Progenitor cell of endocrine pancreas (in vitro differentiated cells): ENCODE data around the gene OR7G3. TPM values are rescaled to one million over a fixed set of nuclear protein-coding genes. Genes with fewer than 3 reads are reported as not detected.

Experiments
- DNase-seq: peaks from one replicate; pipeline ENCODE4 v3.0.0; 2021; ENCODE audit warnings: low spot score; ENCODE audit not compliant: unreplicated experiment
- H3K27ac Mint-ChIP-seq: 2 replicates; pipeline ENCODE4 v1.8.0; 2021; ENCODE audit warnings: mild to moderate bottlenecking, moderate library complexity, mixed read lengths
- H3K27me3 Mint-ChIP-seq: 2 replicates; pipeline ENCODE4 v1.8.0; 2021; ENCODE audit warnings: mixed read lengths
- H3K36me3 Mint-ChIP-seq: 2 replicates; pipeline ENCODE4 v1.8.0; 2022; ENCODE audit warnings: mixed read lengths; ENCODE audit not compliant: insufficient read depth
- H3K4me1 Mint-ChIP-seq: 2 replicates; pipeline ENCODE4 v1.8.0; 2021; ENCODE audit warnings: low read depth, mixed read lengths
- H3K4me3 Mint-ChIP-seq: 2 replicates; pipeline ENCODE4 v1.8.0; 2021; ENCODE audit warnings: low read depth, mild to moderate bottlenecking, moderate library complexity, mixed read lengths
- H3K9me3 Mint-ChIP-seq: 2 replicates; pipeline ENCODE4 v1.8.0; 2021; ENCODE audit warnings: low read depth, mixed read lengths
- CTCF ChIP-seq: fragments of 200-600 bp; sonication (generic); IDR thresholded peaks from one replicate; pipeline ENCODE4 v1.5.0; 2021; ENCODE audit warnings: antibody characterized with exemption, mild to moderate bottlenecking; ENCODE audit not compliant: unreplicated experiment
- total RNA-seq: library from RNA; stranded (reverse); gene quantifications from 2 replicates; pipeline ENCODE4 v1.2.1, GENCODE V29; 2021

OR7G3 gene
- total RNA-seq, 1 donor from 2014 or later, result not detected

- TF ChIP-seq CTCF, result no peak
- H3K27ac Mint-ChIP-seq, result no peak overlapping the region
- no peak overlapping the region for H3K4me3 Mint-ChIP-seq
- H3K36me3 Mint-ChIP-seq, result peaks cover 88% of the 10 kb centered on the region
- no peaks in the 10 kb centered on the region for H3K27me3 Mint-ChIP-seq
- peaks cover 71% of the 10 kb centered on the region for H3K9me3 Mint-ChIP-seq
- H3K4me1 Mint-ChIP-seq, result no peaks in the 10 kb centered on the region
- DNase-seq, result no peak
Observed at GRCh38 chr19:9149997-9150396, 23.2 kb upstream of the OR7G3 start.

DNA sequence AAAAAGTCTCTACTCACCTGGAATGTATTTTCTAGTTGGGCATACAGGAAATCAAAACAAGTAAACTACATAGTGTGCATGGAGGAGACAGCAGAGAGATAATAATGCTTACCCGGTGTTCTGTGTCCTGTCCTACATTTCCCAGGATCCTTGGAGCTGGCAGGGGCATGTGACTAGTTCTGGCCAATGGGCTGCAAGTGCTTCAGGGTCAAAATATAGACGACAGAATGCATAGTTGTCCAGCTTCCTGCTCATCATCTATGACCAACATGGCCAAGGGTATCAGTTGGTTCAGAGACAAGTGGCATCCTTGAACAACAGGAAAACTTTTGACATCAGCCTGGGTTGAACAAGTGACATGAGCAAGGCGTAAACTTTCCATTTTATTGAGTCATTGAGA is 21.9 kb upstream of the OR7G3 start:
- H3K4me1 Mint-ChIP-seq, result no peaks in the 10 kb centered on the region
- no peaks in the 10 kb centered on the region for H3K27me3 Mint-ChIP-seq
- no peak for DNase-seq
- TF ChIP-seq CTCF, result no peak
- no peak overlapping the region for H3K27ac Mint-ChIP-seq
- H3K36me3 Mint-ChIP-seq, result peaks cover 88% of the 10 kb centered on the region
- H3K4me3 Mint-ChIP-seq, result no peak overlapping the region
- peaks cover 68% of the 10 kb centered on the region for H3K9me3 Mint-ChIP-seq

GRCh38 chr19:9146882-9147281 is 20.1 kb upstream of the OR7G3 start:
- Mint-ChIP-seq H3K36me3 (peaks cover 84% of the 10 kb centered on the region), H3K9me3 (peaks cover 61% of the 10 kb centered on the region), H3K4me1 (no peaks in the 10 kb centered on the region), H3K27ac (peak overlapping the region; percentile 33), H3K27me3 (no peaks in the 10 kb centered on the region), H3K4me3 (no peak overlapping the region)
- TF ChIP-seq CTCF, result no peak
- DNase-seq, result no peak

DNA sequence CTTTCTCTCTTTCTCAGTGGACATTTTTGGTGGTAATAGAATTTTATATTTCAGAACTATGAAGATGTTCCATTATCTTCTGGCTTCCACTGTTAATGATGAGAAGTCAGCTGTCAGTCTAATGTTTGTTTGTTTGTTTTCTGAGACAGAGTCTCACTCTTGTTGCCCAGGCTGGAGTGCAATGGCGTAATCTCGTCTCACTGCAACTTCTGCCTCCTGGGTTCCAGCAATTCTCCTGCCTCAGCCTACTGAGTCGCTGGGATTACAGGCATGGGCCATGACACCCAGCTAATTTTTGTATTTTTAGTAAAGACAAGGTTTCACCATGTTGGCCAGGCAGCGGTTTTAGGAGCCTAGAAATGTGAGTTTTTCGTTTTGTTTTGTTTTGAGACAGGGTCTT is 18.2 kb upstream of the OR7G3 start:
- no peak overlapping the region for H3K4me3 Mint-ChIP-seq
- H3K9me3 Mint-ChIP-seq, result peaks cover 43% of the 10 kb centered on the region
- no peak overlapping the region for H3K27ac Mint-ChIP-seq

GRCh38 chr19:9140159-9140874 is 13.6 kb upstream of the OR7G3 start, which contains the start of gene ZNF317:
TSS of gene ZNF317 (plus strand) at chr19:9140397. CDS start at chr19:9156017, 15,620 bp downstream.
- Mint-ChIP-seq H3K9me3 (peaks cover 13% of the 10 kb centered on the region), H3K27me3 (no peaks in the 10 kb centered on the region), H3K4me1 (peaks cover 6% of the 10 kb centered on the region), H3K27ac (peak within 1 kb of the TSS; percentile 100), H3K4me3 (peak within 1 kb of the TSS; percentile 98), H3K36me3 (peaks cover 33% of the 10 kb centered on the region)
- no peak for TF ChIP-seq CTCF
- peak; percentile 71 for DNase-seq

More for the DNA sequence above, 18.2 kb upstream of the OR7G3 start:
- no peak for DNase-seq
- no peaks in the 10 kb centered on the region for H3K27me3 Mint-ChIP-seq
- peaks cover 72% of the 10 kb centered on the region for H3K36me3 Mint-ChIP-seq
- no peak for TF ChIP-seq CTCF
- peaks cover 6% of the 10 kb centered on the region for H3K4me1 Mint-ChIP-seq
